Colonic mucosa (tissue), 4 donors: Measurements from ENCODE around the gene CRISPLD2. TPM values are rescaled to one million over a fixed set of nuclear protein-coding genes. Genes with fewer than 3 reads are reported as not detected.

Experiments used
- DNase-seq: peaks from one replicate; pipeline ENCODE4 v3.0.0-alpha.2; 2020
- H3K27ac ChIP-seq: fragments of 200-600 bp; one replicate; pipeline ENCODE4 v1.8.0; 2021
- H3K27me3 ChIP-seq: fragments of 200-600 bp; one replicate; pipeline ENCODE4 v1.8.0; 2021
- H3K36me3 ChIP-seq: fragments of 200-600 bp; one replicate; pipeline ENCODE4 v1.8.0; 2021
- H3K4me1 ChIP-seq: fragments of 200-600 bp; one replicate; pipeline ENCODE4 v1.8.0; 2021; ENCODE audit warnings: mild to moderate bottlenecking
- H3K4me3 ChIP-seq: fragments of 200-600 bp; one replicate; pipeline ENCODE4 v1.8.0; 2021
- H3K9ac ChIP-seq, 2 donors: one replicate each; pipeline ENCODE4 v1.7.0; 2013; ENCODE audit warnings: control low read depth in 2 of 2, low read depth in 2 of 2, low read length in 2 of 2
- H3K9me3 ChIP-seq: fragments of 200-600 bp; one replicate; pipeline ENCODE4 v1.8.0; 2021
- CTCF ChIP-seq: fragments of 200-600 bp; IDR thresholded peaks from one replicate; pipeline ENCODE4 v1.8.0; 2022; ENCODE audit warnings: antibody characterized with exemption, mild to moderate bottlenecking
- intact Hi-C: fragments of 100-400 bp; cut with DNase I; formaldehyde crosslinking; loops from one replicate; pipeline ENCODE4 v1.14.1; 2022
- total RNA-seq, 2 donors: library from RNA; stranded (reverse); fragmentation: NEBNext Ultra II Directional in 1 of 2; extraction: Animal tissue kit (Norgen Biotek cat#: 25700) in 1 of 2; gene quantifications; one replicate each; pipeline ENCODE4 v1.2.1, GENCODE V29; 2021
- donor health status: healthy.
- donor health status: DM: no; HTN: no; CAD: no.
- donor health status: DM: no; HTN: no; CAD: no.

The CRISPLD2 gene
- total RNA-seq, 2 donors from 2014 or later = 10.4 to 37.9 TPM

DNA sequence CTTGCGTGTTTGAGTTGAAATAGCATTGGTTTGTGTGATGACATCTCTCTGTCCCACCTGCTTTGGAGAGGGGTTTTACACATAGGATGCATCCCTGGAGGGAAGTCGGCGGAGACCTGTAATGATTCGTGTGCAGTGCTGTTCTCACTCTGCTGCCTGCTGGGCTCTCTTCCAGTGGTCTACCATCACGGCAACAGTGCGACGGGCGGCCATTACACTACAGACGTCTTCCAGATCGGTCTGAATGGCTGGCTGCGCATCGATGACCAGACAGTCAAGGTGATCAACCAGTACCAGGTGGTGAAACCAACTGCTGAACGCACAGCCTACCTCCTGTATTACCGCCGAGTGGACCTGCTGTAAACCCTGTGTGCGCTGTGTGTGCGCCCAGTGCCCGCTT lies 41.1 kb upstream of the CRISPLD2 start:
- Histone ChIP-seq H3K27ac (no peak overlapping the region), H3K4me1 (no peaks in the 10 kb centered on the region), H3K36me3 (peaks cover 13% of the 10 kb centered on the region), H3K27me3 (no peaks in the 10 kb centered on the region), H3K9ac (no peak overlapping the region), H3K4me3 (no peak overlapping the region), H3K9me3 (no peaks in the 10 kb centered on the region)
- TF ChIP-seq CTCF = no peak
- no peak for DNase-seq
- intact Hi-C loops = no loop called here

DNA sequence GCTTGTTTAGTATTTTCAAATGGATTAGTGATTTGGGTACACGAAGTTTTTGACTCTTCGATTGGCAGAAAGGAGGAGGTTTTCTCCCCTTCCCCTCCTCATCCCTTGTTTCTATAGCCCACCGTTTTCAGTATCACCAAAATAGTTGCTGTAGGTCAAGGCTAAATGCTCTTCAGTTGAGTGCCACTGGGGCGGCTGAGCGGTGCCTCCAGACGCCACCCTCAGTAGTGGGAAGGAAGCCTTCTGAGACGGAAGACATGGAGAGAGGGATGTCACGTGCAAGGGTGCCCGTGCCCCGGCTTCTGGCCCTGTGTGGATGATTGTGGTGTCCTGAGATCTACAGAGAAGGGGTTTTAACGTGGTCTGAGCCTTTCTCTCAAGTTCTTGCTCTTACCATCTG lies 39.7 kb upstream of the CRISPLD2 start:
- Histone ChIP-seq H3K4me1 (no peaks in the 10 kb centered on the region), H3K4me3 (no peak overlapping the region), H3K36me3 (peaks cover 11% of the 10 kb centered on the region), H3K27ac (no peak overlapping the region), H3K9me3 (no peaks in the 10 kb centered on the region), H3K27me3 (no peaks in the 10 kb centered on the region), H3K9ac (no peak overlapping the region)
- no peak for DNase-seq
- no peak for TF ChIP-seq CTCF
- intact Hi-C loops = no loop called here

DNA sequence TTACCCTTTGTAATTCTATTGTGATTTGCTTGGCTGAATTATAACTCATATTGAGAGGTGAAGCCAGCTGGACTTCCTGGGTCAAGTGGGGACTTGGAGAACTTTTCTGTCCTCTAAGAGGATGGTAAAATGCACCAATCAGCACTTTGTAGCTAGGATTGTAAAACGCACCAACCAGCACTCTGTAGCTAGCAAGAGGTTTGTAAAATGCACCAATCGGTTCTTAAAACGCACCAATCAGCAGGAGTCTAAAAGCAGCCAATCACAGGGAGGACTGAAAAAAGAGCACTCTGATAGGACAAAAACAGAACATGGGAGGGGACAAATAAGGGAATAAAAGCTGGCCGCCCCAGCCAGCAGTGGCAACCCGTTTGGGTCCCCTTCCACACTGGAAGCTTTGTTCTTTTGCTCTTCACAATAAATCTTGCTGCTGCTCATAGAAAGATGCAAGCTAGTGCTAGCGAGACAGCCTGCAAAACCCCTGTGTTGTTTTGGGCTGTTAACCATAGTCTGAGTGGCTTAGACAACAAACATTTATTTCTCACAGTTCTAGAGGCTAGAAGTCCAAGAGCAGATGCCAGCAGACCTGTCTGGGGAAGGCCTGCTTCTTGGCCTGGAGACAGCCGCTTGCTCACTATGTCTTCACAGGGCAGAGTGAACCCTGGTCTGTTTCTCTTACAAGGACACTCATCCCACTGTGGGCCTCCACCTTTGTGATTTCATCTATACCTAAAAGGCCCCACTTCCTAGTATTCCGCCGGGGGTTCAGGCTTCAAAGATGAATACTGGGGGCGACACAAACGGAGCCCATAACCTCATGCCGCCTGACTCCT lies 39.0 kb upstream of the CRISPLD2 start:
- no peak for DNase-seq
- peaks cover 5% of the 10 kb centered on the region for H3K36me3 ChIP-seq
- H3K9me3 ChIP-seq = no peaks in the 10 kb centered on the region
- no peak overlapping the region for H3K27ac ChIP-seq
- peaks cover under 1% of the 10 kb centered on the region for H3K4me1 ChIP-seq
- no peaks in the 10 kb centered on the region for H3K27me3 ChIP-seq
- no peak overlapping the region for H3K4me3 ChIP-seq
- H3K9ac ChIP-seq = no peak overlapping the region
- intact Hi-C loops = no loop called here
- TF ChIP-seq CTCF = no peak

- no peak overlapping the region for H3K9ac ChIP-seq
- H3K9me3 ChIP-seq = no peaks in the 10 kb centered on the region
- peaks cover 5% of the 10 kb centered on the region for H3K36me3 ChIP-seq
- peaks cover 14% of the 10 kb centered on the region for H3K4me1 ChIP-seq
- no peak overlapping the region for H3K27ac ChIP-seq
- H3K4me3 ChIP-seq = no peak overlapping the region
- intact Hi-C loops = no loop called here
- H3K27me3 ChIP-seq = no peaks in the 10 kb centered on the region
- no peak for DNase-seq
- TF ChIP-seq CTCF = no peak
These were observed 36.9 kb upstream of the CRISPLD2 start for GRCh38 chr16:84782846-84783245.

DNA sequence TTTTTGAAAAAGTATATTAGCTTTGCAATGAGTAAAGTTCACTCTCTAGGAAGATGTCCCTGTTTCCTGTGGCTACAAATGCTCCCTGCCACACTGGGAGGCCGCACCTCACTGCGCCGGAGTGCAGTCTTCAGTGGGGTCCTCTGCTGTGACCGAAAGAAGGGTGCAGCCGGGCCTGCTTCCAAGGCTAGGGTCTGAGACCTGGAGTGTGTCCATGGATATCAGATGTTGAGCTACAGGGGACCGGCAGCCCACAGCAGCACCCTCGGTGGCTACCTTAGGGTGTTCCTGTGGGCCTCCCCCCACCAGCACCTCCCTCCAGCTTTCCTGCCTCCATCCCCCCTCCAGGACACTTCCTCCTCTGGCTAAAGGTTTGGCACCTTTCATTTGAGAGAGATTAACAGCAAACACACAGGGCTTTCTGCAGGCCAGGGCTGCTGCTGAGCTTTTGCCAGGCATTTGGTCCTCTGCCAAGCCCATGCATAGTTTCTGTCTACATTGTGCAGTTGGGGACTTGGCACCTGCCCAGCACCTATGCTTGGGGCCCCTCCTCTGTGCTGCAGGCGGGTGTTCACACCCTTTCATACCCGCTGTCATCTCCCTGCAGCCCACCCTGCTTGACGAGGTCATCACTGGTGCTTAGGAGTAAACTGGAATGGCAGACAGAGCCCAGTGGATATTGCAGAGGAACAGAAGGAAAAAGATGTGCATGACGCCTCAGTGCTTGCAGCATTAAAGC lies 33.8 kb upstream of the CRISPLD2 start:
- no peak overlapping the region for H3K4me3 ChIP-seq
- TF ChIP-seq CTCF = no peak
- H3K4me1 ChIP-seq = peaks cover 14% of the 10 kb centered on the region
- no peaks in the 10 kb centered on the region for H3K9me3 ChIP-seq
- H3K27ac ChIP-seq = no peak overlapping the region
- no peaks in the 10 kb centered on the region for H3K36me3 ChIP-seq
- intact Hi-C loops = no loop called here
- peak; percentile 65 for DNase-seq
- peak overlapping the region in 1 of 2 donors; percentile 15 for H3K9ac ChIP-seq
- no peaks in the 10 kb centered on the region for H3K27me3 ChIP-seq
